Ascending aorta (tissue), 2 donors: ENCODE results near the gene METRN. TPM values are rescaled to one million over a fixed set of nuclear protein-coding genes. Genes with fewer than 3 reads are reported as not detected.

Experiments
- DNase-seq, 2 donors: peaks; one replicate each; pipeline ENCODE4 v3.0.0-alpha.2; 2019; ENCODE audit warnings: low spot score in 2 of 2
- H3K27ac ChIP-seq, 2 donors: fragments of 200-600 bp; sonication (generic); one replicate each; pipeline ENCODE4 v1.5.1; 2016 to 2017; ENCODE audit warnings: mild to moderate bottlenecking in 1 of 2
- H3K27me3 ChIP-seq: fragments of 200-600 bp; sonication (generic); one replicate; pipeline ENCODE4 v1.5.1; 2017
- H3K36me3 ChIP-seq, 2 donors: fragments of 200-600 bp; sonication (generic); one replicate each; pipeline ENCODE4 v1.5.1; 2016
- H3K4me1 ChIP-seq, 2 donors: fragments of 200-600 bp; sonication (generic); one replicate each; pipeline ENCODE4 v1.5.1; 2016 to 2017; ENCODE audit warnings: mild to moderate bottlenecking in 1 of 2
- H3K4me3 ChIP-seq, 2 donors: fragments of 200-600 bp; sonication (generic); one replicate each; pipeline ENCODE4 v1.5.1; 2016 to 2017; ENCODE audit warnings: mild to moderate bottlenecking in 1 of 2
- H3K9me3 ChIP-seq, 2 donors: fragments of 200-600 bp; sonication (generic); one replicate each; pipeline ENCODE4 v1.5.1; 2016
- intact Hi-C: fragments of 100-400 bp; cut with DNase I; formaldehyde crosslinking; loops from one replicate; pipeline ENCODE4 v1.15.1; 2023
- total RNA-seq: library from RNA; depleted of rRNA; stranded (reverse); fragments of >200 nt; gene quantifications from one replicate; pipeline ENCODE4 v1.1.0, GENCODE V29; 2016
- TF ChIP-seq, protein P1 (sequence below), 3 experiments: fragments of 200-600 bp in 2 of 3; fragments of 450-650 bp in 1 of 3; sonication (generic) in 2 of 3; IDR thresholded peaks; one replicate each; pipeline ENCODE4 v1.5.1; 2016 to 2019; ENCODE audit warnings: antibody characterized with exemption in 3 of 3, mild to moderate bottlenecking in 1 of 3, moderate library complexity in 1 of 3

The METRN gene
- total RNA-seq, 1 donor from 2014 or later = 118 TPM

DNA sequence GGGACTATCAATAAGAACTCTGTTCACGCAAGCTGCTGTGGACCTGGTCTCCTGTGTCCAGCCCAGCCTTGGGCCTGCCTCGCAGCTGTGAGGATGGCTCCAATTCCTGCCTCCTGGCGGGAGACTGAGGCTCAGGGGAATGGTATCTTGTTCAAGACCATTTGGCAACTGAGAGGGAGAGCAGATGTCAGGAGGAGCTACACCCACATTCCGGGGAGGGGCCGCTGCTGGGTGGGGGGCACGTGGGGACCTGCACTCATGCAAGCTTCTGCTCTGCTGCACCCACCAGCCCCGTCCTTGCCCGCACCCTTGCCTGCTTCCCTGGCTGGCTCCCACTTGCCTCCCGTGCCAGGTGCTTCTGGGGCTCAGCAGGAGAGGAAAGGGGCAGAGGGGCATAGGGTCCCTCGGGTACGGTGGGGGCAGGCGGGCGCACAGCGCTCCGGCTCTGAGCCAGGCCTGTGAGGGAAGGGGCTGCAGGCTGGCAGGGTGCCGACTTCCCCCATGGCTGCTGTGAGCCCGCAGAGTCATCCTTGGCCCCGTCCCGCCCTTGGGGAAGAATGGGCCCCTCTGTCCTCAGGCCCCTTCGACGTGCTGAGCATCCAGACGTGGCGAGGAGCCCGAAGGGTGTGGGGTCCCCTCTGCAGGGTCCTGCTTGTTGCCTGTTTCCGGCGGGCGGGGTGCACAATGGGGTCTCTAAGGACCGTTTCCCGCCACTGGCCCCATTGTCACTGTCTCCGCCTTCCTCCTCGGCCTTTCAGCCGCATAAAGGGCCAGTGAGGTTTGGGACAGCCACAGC is 2.7 kb downstream of the METRN start:
- Histone ChIP-seq H3K27ac (no peak overlapping the region), H3K4me1 (peaks cover 17 to 26% of the 10 kb centered on the region in 2 donors), H3K4me3 (no peak overlapping the region), H3K9me3 (no peaks in the 10 kb centered on the region), H3K27me3 (no peaks in the 10 kb centered on the region), H3K36me3 (no peaks in the 10 kb centered on the region)
- TF ChIP-seq, protein P1, sequence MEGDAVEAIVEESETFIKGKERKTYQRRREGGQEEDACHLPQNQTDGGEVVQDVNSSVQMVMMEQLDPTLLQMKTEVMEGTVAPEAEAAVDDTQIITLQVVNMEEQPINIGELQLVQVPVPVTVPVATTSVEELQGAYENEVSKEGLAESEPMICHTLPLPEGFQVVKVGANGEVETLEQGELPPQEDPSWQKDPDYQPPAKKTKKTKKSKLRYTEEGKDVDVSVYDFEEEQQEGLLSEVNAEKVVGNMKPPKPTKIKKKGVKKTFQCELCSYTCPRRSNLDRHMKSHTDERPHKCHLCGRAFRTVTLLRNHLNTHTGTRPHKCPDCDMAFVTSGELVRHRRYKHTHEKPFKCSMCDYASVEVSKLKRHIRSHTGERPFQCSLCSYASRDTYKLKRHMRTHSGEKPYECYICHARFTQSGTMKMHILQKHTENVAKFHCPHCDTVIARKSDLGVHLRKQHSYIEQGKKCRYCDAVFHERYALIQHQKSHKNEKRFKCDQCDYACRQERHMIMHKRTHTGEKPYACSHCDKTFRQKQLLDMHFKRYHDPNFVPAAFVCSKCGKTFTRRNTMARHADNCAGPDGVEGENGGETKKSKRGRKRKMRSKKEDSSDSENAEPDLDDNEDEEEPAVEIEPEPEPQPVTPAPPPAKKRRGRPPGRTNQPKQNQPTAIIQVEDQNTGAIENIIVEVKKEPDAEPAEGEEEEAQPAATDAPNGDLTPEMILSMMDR (IDR thresholded peaks at IDR 0.05) = no peak
- intact Hi-C loops = loop anchor here (10.0 kb wide), 1 partner anchor 377 kb away; the partner anchor contains the start of gene C1QTNF8
- DNase-seq = no peak

DNA sequence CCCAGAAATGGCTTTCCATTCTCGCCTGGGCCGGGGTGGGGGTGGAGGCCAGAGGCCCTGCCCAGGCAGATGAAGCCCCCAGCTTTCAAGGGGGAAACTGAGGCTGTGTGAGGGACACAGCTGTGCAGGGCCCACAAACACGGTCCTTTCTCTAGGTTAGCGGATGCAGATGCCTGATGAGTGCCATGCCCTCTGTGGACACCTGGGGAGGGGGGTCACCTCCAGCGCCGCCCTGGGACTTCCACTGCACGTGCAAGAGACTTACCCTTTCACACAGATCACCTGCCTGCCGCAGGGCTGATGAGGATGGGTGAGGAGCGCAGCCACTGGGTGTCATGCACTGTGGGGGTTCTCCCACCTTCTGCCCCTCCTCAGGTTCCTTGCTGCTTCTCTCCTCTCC is 3.5 kb downstream of the METRN start:
- TF ChIP-seq, protein P1 (IDR thresholded peaks at IDR 0.05) = no peak
- H3K4me3 ChIP-seq = no peak overlapping the region
- no peak overlapping the region for H3K27ac ChIP-seq
- no peaks in the 10 kb centered on the region for H3K9me3 ChIP-seq
- intact Hi-C loops = loop anchor here (10.0 kb wide), 1 partner anchor 376 kb away; the partner anchor contains the start of gene C1QTNF8
- peaks cover 17 to 26% of the 10 kb centered on the region in 2 donors for H3K4me1 ChIP-seq
- no peaks in the 10 kb centered on the region for H3K27me3 ChIP-seq
- no peak for DNase-seq
- H3K36me3 ChIP-seq = no peaks in the 10 kb centered on the region

DNA sequence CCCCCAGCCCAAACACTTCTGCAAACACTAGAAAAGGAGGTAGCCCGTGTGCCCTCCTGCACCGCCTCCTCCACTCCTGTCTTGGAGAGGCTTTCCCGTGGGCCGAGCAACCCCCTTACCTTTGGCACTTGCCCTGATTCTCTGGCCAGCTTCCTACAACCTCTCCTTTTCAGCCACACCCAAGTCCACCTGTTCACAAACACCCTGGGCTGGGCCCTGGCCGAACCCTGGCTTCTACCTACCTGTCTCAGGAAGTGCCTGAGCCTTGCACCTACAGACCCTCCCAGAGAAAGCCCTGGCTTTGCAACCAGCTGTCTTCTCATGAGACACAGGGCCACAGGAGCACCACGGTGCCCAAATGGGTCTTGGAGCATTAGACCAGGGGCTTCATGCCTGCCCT is 4.0 kb downstream of the METRN start:
- Histone ChIP-seq H3K27ac (no peak overlapping the region), H3K9me3 (no peaks in the 10 kb centered on the region), H3K4me1 (peaks cover 17 to 26% of the 10 kb centered on the region in 2 donors), H3K27me3 (no peaks in the 10 kb centered on the region), H3K36me3 (no peaks in the 10 kb centered on the region), H3K4me3 (no peak overlapping the region)
- TF ChIP-seq, protein P1 (IDR thresholded peaks at IDR 0.05) = no peak
- DNase-seq = no peak
- intact Hi-C loops = loop anchor here (10.0 kb wide), 1 partner anchor 376 kb away; the partner anchor contains the start of gene C1QTNF8

DNA sequence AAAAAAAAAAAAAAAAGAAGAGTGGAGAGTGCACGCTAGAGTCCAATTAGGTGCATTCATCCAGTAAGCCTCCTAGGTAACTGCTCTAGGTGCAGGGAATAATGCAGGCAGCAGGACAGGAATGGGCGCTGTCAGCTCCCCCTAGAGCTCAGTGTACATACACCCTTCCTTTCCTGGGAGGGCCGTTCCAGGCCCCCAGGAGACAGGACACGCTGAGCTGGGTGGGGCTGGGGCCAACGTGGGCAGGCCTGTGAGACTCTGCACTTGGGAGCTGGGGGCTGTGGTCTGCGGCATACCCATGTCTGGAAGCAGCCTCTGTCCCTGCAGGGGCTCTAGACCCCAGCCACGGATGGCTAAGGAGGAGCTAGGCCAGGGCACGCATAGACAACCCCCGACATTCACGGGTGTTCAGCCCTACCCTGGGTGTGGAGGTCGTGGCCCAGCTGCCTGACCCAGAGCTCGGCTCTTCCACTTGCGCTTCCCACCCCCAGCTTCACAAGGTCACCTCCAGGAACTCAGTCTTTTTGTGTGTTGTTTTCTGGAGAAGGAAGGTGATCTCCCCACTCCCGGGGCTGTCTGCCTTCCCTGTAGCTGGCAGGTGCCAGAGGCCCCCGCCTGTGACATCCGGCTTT is 5.0 kb downstream of the METRN start:
- peak overlapping the region; percentile 74 to 96 for H3K4me3 ChIP-seq
- H3K9me3 ChIP-seq = no peaks in the 10 kb centered on the region
- TF ChIP-seq, protein P1 (IDR thresholded peaks at IDR 0.05) = no peak

DNA sequence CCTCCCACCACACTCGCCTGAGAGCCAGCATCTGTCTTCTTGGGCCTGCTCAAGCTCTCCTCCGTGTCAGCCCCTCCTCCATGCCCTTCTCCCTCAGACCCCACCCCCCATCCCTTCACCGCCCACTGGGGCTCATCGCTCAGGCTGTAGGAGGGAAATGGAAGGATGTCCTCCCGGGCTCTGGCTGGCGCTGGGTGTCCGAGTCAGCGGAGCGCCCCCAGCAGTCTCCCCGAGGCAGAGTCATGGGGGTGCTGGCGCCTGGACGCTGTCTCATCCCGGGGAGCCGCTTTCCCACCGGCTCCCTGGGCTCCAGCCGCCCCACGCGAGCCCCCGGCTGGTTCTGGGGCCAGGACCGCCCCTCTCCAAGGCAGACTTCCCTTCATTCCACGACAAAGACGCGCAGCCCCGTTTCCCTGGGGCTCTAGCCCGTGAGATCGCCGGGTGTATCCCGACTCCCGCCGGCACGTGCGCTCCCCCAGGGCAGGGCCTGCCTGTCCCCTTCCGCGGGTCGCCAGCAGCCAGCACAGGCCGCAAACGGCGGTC is 5.6 kb downstream of the METRN start:
- no peak for DNase-seq
- Histone ChIP-seq H3K27ac (peak overlapping the region; percentile 74 to 80), H3K9me3 (no peaks in the 10 kb centered on the region), H3K27me3 (no peaks in the 10 kb centered on the region), H3K36me3 (no peaks in the 10 kb centered on the region), H3K4me3 (peak overlapping the region; percentile 74 to 96), H3K4me1 (peaks cover 14 to 19% of the 10 kb centered on the region in 2 donors)
- intact Hi-C loops = no loop called here
- TF ChIP-seq, protein P1 (IDR thresholded peaks at IDR 0.05) = no peak

More for the DNA sequence above, 5.0 kb downstream of the METRN start:
- Histone ChIP-seq H3K4me1 (peaks cover 14 to 21% of the 10 kb centered on the region in 2 donors), H3K36me3 (no peaks in the 10 kb centered on the region), H3K27ac (no peak overlapping the region), H3K27me3 (no peaks in the 10 kb centered on the region)
- intact Hi-C loops = loop anchor here (10.0 kb wide), 1 partner anchor 375 kb away; the partner anchor contains the start of gene C1QTNF8
- DNase-seq = no peak
